CD14-positive monocyte (primary cell): ENCODE data around the gene AXIN1. TPM values are rescaled to one million over a fixed set of nuclear protein-coding genes. Genes with fewer than 3 reads are reported as not detected.

ENCODE experiments used
- DNase-seq, 3 donors: peaks; one replicate each; pipeline ENCODE4 v3.0.0-alpha.2; 2011 to 2022
- H2AFZ ChIP-seq: 2 replicates; pipeline ENCODE4 v1.6.0; 2012; ENCODE audit warnings: mild to moderate bottlenecking, low read depth, low read length, inconsistent platforms; ENCODE audit not compliant: insufficient read depth, poor library complexity, severe bottlenecking
- H3K27ac ChIP-seq, 2 donors: 1 replicate in 1 of 2; 2 replicates in 1 of 2; pipeline ENCODE4 v1.5.1; 2012 to 2013; ENCODE audit warnings: low read length in 2 of 2, control low read depth in 1 of 2, inconsistent platforms in 1 of 2, low read depth in 1 of 2, mild to moderate bottlenecking in 1 of 2
- H3K27me3 ChIP-seq, 2 donors: one replicate each; pipeline versions ENCODE4 v1.6.0 to v1.6.1; 2011 to 2013; ENCODE audit warnings: low read length in 2 of 2; ENCODE audit not compliant: control insufficient read depth in 2 of 2, insufficient read depth in 2 of 2
- H3K36me3 ChIP-seq, 2 donors: replicated peaks in 1 of 2; 1 replicate in 1 of 2; 2 replicates in 1 of 2; pipeline versions ENCODE4 v1.5.1 to v1.6.1; 2012 to 2013; ENCODE audit warnings: low read length in 2 of 2, control low read depth in 1 of 2, inconsistent platforms in 1 of 2, mild to moderate bottlenecking in 1 of 2; ENCODE audit not compliant: insufficient read depth in 2 of 2, control insufficient read depth in 1 of 2
- H3K4me1 ChIP-seq, 2 donors: 1 replicate in 1 of 2; 2 replicates in 1 of 2; pipeline versions ENCODE4 v1.5.1 to v1.6.1; 2012 to 2013; ENCODE audit warnings: low read length in 2 of 2, control low read depth in 1 of 2, inconsistent platforms in 1 of 2, mild to moderate bottlenecking in 1 of 2, moderate library complexity in 1 of 2; ENCODE audit not compliant: insufficient read depth in 2 of 2, control insufficient read depth in 1 of 2
- H3K4me2 ChIP-seq: replicated peaks from 2 replicates; pipeline ENCODE3; 2012; ENCODE audit warnings: low read length, moderate library complexity, mild to moderate bottlenecking; ENCODE audit not compliant: poor library complexity, severe bottlenecking; ENCODE audit errors: extremely low read depth
- H3K4me3 ChIP-seq, 3 experiments: fragments of 200-600 bp in 1 of 3; sonication (generic) in 1 of 3; replicated peaks in 1 of 3; 1 replicate in 2 of 3; 2 replicates in 1 of 3; pipeline ENCODE4 v1.5.1; 2011 to 2013; ENCODE audit warnings: low read length in 3 of 3, mild to moderate bottlenecking in 3 of 3, control low read depth in 2 of 3, low read depth in 2 of 3, inconsistent platforms in 1 of 3, moderate library complexity in 1 of 3
- H3K79me2 ChIP-seq: 2 replicates; pipeline ENCODE4 v1.6.0; 2012; ENCODE audit warnings: mild to moderate bottlenecking, control low read depth, inconsistent platforms, low read length, moderate library complexity; ENCODE audit not compliant: insufficient read depth
- H3K9ac ChIP-seq: 2 replicates; pipeline ENCODE4 v1.6.0; 2017; ENCODE audit warnings: low read length, mild to moderate bottlenecking; ENCODE audit not compliant: insufficient read depth, poor library complexity, severe bottlenecking
- H3K9me3 ChIP-seq, 2 donors: replicated peaks in 1 of 2; 1 replicate in 1 of 2; 2 replicates in 1 of 2; pipeline versions ENCODE4 v1.5.1 to v1.6.1; 2012 to 2013; ENCODE audit warnings: low read length in 2 of 2, control low read depth in 1 of 2; ENCODE audit not compliant: control insufficient read depth in 1 of 2, insufficient read depth in 1 of 2
- H4K20me1 ChIP-seq: 2 replicates; pipeline ENCODE4 v1.6.0; 2012; ENCODE audit warnings: mild to moderate bottlenecking, low read length, control low read depth, moderate library complexity; ENCODE audit not compliant: insufficient read depth
- H3K27ac Mint-ChIP-seq, 7 donors: one replicate each; pipeline ENCODE4 v1.8.0; 2020; ENCODE audit warnings: mild to moderate bottlenecking in 7 of 7, mixed read lengths in 7 of 7, moderate library complexity in 6 of 7, inconsistent platforms in 2 of 7
- H3K27me3 Mint-ChIP-seq, 3 donors: one replicate each; pipeline ENCODE4 v1.8.0; 2021 to 2022; ENCODE audit warnings: low read depth in 3 of 3, mild to moderate bottlenecking in 3 of 3, mixed read lengths in 3 of 3, moderate library complexity in 3 of 3, inconsistent platforms in 1 of 3
- H3K36me3 Mint-ChIP-seq, 2 donors: one replicate each; pipeline ENCODE4 v1.8.0; 2020; ENCODE audit warnings: mixed read lengths in 2 of 2, inconsistent platforms in 1 of 2, mild to moderate bottlenecking in 1 of 2
- H3K4me1 Mint-ChIP-seq: one replicate; pipeline ENCODE4 v1.8.0; 2020; ENCODE audit warnings: mild to moderate bottlenecking, mixed read lengths
- H3K4me3 Mint-ChIP-seq, 2 donors: one replicate each; pipeline ENCODE4 v1.8.0; 2020; ENCODE audit warnings: mild to moderate bottlenecking in 2 of 2, mixed read lengths in 2 of 2, moderate library complexity in 1 of 2
- H3K9me3 Mint-ChIP-seq, 7 donors: one replicate each; pipeline ENCODE4 v1.8.0; 2020 to 2022; ENCODE audit warnings: mixed read lengths in 7 of 7, mild to moderate bottlenecking in 6 of 7, moderate library complexity in 6 of 7, inconsistent platforms in 2 of 7
- CTCF ChIP-seq: fragments of 200-600 bp; IDR thresholded peaks from one replicate; pipeline ENCODE4 v1.8.0; 2022; ENCODE audit warnings: antibody characterized with exemption, mild to moderate bottlenecking
- WGBS: methylation state at CpG from one replicate; pipeline ENCODE4 v1.1.5; 2013; ENCODE audit warnings: missing lambda C conversion rate; ENCODE audit not compliant: insufficient coverage; 5-methylcytosine and 5-hydroxymethylcytosine counted together
- intact Hi-C, 2 donors: fragments of 100-400 bp; cut with micrococcal nuclease; formaldehyde crosslinking; loops; one replicate each; pipeline versions ENCODE4 v1.15.0 to v1.15.1; 2023
- polyA plus RNA-seq, 3 donors: library from polyadenylated mRNA; depleted of rRNA in 1 of 3; unstranded in 2 of 3; stranded (reverse) in 1 of 3; fragments of 300-500 nt in 2 of 3; fragments of >200 nt in 1 of 3; fragmentation: Illumina TruSeq in 2 of 3; gene quantifications; 1 replicate in 2 of 3; 2 replicates in 1 of 3; pipeline ENCODE4 v1.2.3, GENCODE V29; 2012 to 2021

AXIN1 gene
- polyA plus RNA-seq, 3 donors, result 0.30 to 20.9 (median 0.74) TPM

GRCh38 chr16:347203-347602 is 5.3 kb downstream of the AXIN1 start:
- Mint-ChIP-seq H3K36me3 (peaks cover 45 to 70% of the 10 kb centered on the region in 2 donors), H3K4me1 (peaks cover 49% of the 10 kb centered on the region), H3K27ac (peak overlapping the region in 1 of 7 donors; percentile 4), H3K4me3 (no peak overlapping the region), H3K9me3 (peaks cover 0 to 3% (median 0%) of the 10 kb centered on the region in 7 donors), H3K27me3 (no peaks in the 10 kb centered on the region)
- H3K9me3 ChIP-seq, result no peaks in the 10 kb centered on the region
- 96% methylated on average over 4 of the region's 6 CpGs for WGBS
- H3K79me2 ChIP-seq, result peaks cover 97% of the 10 kb centered on the region
- no peak overlapping the region for H3K27ac ChIP-seq
- H4K20me1 ChIP-seq, result peaks cover 81% of the 10 kb centered on the region
- H3K4me1 ChIP-seq, result peaks cover 9 to 29% of the 10 kb centered on the region in 2 donors
- peaks cover 32 to 53% of the 10 kb centered on the region in 2 donors for H3K36me3 ChIP-seq
- H3K27me3 ChIP-seq, result no peaks in the 10 kb centered on the region
- intact Hi-C loops, result loop anchor here in 1 of 2 donors (5.0 kb wide), 1 partner anchor 35 kb away; no protein-coding TSS in a partner anchor
- no peak overlapping the region for H2AFZ ChIP-seq
- no peak for TF ChIP-seq CTCF
- no peak for DNase-seq
- H3K4me2 ChIP-seq, result no peak overlapping the region
- H3K4me3 ChIP-seq, result no peak overlapping the region
- H3K9ac ChIP-seq, result no peak overlapping the region

- peak overlapping the region in 3 of 7 donors; percentile 46 to 70 (median 60) for H3K27ac Mint-ChIP-seq
- Histone ChIP-seq H3K4me3 (no peak overlapping the region), H3K36me3 (peaks cover 32 to 56% of the 10 kb centered on the region in 2 donors), H3K4me2 (no peak overlapping the region), H3K27ac (no peak overlapping the region), H2AFZ (no peak overlapping the region), H3K27me3 (no peaks in the 10 kb centered on the region), H3K9ac (no peak overlapping the region), H4K20me1 (peaks cover 82% of the 10 kb centered on the region), H3K4me1 (peaks cover 7 to 26% of the 10 kb centered on the region in 2 donors), H3K79me2 (peaks cover 98% of the 10 kb centered on the region), H3K9me3 (no peaks in the 10 kb centered on the region)
- peaks cover 49 to 76% of the 10 kb centered on the region in 2 donors for H3K36me3 Mint-ChIP-seq
- WGBS, result 98% methylated on average over 13 of the region's 15 CpGs
- no peak for DNase-seq
- H3K27me3 Mint-ChIP-seq, result peaks cover 0 to 1% (median 0%) of the 10 kb centered on the region in 3 donors
- peaks cover 0 to 3% (median 0%) of the 10 kb centered on the region in 7 donors for H3K9me3 Mint-ChIP-seq
- H3K4me1 Mint-ChIP-seq, result peaks cover 52% of the 10 kb centered on the region
- no peak overlapping the region for H3K4me3 Mint-ChIP-seq
- TF ChIP-seq CTCF, result no peak
- intact Hi-C loops, result loop anchor here in 1 of 2 donors (5.0 kb wide), 1 partner anchor 34 kb away; no protein-coding TSS in a partner anchor
Observed at GRCh38 chr16:346587-346986, 5.9 kb downstream of the AXIN1 start.
